PFSK-1 (cell line): ENCODE results near the gene MBNL2.

Source experiments
- POLR2AphosphoS5 ChIP-seq: IDR thresholded peaks from 2 replicates; pipeline ENCODE4 v1.6.1; 2012; ENCODE audit warnings: low read depth, mild to moderate bottlenecking, control low read depth, low read length, moderate library complexity
- REST ChIP-seq, 2 experiments: IDR thresholded peaks; 2 replicates each; pipeline versions ENCODE4 v1.6.1 to v1.8.0; 2011 to 2012; ENCODE audit warnings: low read depth in 2 of 2, low read length in 2 of 2, control low read depth in 1 of 2, inconsistent platforms in 1 of 2, mild to moderate bottlenecking in 1 of 2, moderate library complexity in 1 of 2; ENCODE audit not compliant: insufficient read depth in 1 of 2
- SIN3A ChIP-seq: IDR thresholded peaks from 2 replicates; pipeline ENCODE4 v1.6.1; 2012; ENCODE audit warnings: mild to moderate bottlenecking, low read length, moderate library complexity, borderline replicate concordance; ENCODE audit not compliant: insufficient read depth
- TAF1 ChIP-seq: IDR thresholded peaks from 2 replicates; pipeline ENCODE4 v1.6.1; 2012; ENCODE audit warnings: low read length, control low read depth, borderline replicate concordance; ENCODE audit not compliant: insufficient read depth

DNA sequence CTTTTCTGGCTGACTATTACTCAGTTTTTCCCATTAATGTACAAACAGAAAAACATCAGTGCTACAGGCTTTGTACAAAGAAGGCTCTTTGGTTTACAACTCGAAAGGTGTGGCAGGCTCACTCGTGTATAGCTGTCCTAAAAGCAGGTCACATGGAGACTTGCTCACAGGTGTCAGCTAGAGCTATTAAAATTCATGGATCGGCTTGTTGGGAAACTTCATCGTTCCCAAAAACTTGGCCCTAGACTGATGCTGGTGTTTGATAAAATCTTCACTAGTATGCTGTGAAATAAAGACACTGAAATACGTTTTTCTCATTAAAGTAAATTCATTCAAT lies 64.9 kb downstream of the MBNL2 start:
- TF ChIP-seq POLR2AphosphoS5 (no peak), SIN3A (no peak), REST (IDR thresholded peaks at IDR 0.05; ENCODE audit: insufficient read depth in 1 of 2, low read depth in 2 of 2, low read length in 2 of 2) (no peak), TAF1 (no peak)
